NB4 (cell line): ENCODE results near the gene SLC25A5.

Source experiments
- POLR2A ChIP-seq: IDR thresholded peaks from 2 replicates; pipeline ENCODE4 v1.6.1; 2011; ENCODE audit warnings: mild to moderate bottlenecking; ENCODE audit not compliant: insufficient read length; ENCODE audit errors: extremely low read depth
- TF ChIP-seq, protein P1 (sequence below): IDR thresholded peaks from one replicate; pipeline ENCODE4 v1.5.1; 2012; ENCODE audit warnings: low read depth, low read length
- TF ChIP-seq, protein P2 (sequence below): IDR thresholded peaks from 2 replicates; pipeline ENCODE4 v1.6.1; 2011; ENCODE audit warnings: low read depth, low read length

DNA sequence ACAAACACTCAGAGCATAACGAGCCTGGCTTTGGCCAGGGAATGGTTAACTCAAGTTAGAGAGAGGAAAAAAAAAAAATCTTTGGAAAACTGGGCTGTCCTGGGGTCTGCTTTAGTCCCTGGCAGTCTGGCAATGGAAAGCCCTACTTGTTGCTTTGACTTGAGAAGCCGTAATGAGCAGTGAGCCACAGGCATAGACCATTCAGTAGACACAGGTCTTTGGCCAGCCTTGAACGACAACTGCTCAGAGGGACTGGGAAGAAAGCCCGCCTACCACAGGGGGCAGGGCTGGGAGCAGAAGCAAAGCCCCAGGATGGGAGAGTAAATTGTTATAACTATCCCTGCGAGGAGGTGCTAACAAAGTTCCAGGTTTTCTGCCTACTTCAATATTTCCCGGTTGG is 43.2 kb upstream of the SLC25A5 start:
- TF ChIP-seq, protein P1, sequence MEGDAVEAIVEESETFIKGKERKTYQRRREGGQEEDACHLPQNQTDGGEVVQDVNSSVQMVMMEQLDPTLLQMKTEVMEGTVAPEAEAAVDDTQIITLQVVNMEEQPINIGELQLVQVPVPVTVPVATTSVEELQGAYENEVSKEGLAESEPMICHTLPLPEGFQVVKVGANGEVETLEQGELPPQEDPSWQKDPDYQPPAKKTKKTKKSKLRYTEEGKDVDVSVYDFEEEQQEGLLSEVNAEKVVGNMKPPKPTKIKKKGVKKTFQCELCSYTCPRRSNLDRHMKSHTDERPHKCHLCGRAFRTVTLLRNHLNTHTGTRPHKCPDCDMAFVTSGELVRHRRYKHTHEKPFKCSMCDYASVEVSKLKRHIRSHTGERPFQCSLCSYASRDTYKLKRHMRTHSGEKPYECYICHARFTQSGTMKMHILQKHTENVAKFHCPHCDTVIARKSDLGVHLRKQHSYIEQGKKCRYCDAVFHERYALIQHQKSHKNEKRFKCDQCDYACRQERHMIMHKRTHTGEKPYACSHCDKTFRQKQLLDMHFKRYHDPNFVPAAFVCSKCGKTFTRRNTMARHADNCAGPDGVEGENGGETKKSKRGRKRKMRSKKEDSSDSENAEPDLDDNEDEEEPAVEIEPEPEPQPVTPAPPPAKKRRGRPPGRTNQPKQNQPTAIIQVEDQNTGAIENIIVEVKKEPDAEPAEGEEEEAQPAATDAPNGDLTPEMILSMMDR = no peak
- TF ChIP-seq POLR2A = no peak
- TF ChIP-seq, protein P2, sequence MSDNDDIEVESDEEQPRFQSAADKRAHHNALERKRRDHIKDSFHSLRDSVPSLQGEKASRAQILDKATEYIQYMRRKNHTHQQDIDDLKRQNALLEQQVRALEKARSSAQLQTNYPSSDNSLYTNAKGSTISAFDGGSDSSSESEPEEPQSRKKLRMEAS = no peak
